ENCODE data around the gene ACCSL.

ACCSL gene

DNA sequence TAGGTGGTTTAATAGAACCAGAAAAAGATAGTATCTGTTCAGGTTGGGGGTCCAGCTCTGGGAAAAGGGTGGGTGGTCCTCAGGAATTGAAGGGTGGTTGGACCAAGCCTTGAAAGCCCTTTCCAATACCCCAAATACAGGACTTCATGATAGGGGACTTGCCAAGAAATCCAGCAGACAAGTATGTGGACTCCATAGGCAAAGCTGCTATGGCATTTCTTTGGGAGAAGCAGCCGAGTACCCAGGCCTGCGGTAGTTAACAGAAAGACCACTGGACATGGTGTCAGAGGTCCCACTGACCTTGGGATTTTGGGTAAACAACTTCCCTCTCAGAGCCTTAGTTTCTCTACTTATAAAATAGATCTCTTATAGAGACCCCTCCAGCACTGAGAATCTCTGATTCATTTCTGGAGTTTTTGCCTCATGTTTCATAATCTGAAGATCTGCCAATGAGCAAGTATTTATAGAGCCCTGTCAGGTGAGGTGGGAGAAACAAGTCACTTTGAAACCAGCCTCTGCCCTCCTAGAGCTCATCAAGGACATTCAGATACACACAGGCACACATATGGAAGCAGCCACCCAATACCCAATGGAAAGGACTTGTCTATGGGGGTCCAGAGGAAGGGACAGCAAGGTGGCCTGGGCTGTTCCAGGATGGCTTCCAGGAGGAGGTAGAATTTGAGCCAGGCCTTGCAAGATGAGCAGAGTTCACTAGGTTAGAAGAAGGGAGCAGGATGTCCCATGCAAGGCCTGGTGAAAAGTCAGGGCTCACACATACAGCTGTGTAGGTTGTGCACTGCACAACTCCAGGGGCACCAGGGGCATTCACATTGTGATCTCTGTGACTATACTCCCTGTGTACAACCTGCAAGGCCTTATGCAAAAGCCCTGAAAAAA lies 31.0 kb upstream of the ACCSL start:
- CTCF ChIA-PET, result interaction anchor here (0.9 to 3.4 kb wide), 5 partner anchors 10 to 127 kb away, joined by 3 to 13 read pairs (median 5); no protein-coding TSS in a partner anchor
- TF ChIP-seq, protein P1, sequence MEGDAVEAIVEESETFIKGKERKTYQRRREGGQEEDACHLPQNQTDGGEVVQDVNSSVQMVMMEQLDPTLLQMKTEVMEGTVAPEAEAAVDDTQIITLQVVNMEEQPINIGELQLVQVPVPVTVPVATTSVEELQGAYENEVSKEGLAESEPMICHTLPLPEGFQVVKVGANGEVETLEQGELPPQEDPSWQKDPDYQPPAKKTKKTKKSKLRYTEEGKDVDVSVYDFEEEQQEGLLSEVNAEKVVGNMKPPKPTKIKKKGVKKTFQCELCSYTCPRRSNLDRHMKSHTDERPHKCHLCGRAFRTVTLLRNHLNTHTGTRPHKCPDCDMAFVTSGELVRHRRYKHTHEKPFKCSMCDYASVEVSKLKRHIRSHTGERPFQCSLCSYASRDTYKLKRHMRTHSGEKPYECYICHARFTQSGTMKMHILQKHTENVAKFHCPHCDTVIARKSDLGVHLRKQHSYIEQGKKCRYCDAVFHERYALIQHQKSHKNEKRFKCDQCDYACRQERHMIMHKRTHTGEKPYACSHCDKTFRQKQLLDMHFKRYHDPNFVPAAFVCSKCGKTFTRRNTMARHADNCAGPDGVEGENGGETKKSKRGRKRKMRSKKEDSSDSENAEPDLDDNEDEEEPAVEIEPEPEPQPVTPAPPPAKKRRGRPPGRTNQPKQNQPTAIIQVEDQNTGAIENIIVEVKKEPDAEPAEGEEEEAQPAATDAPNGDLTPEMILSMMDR (IDR thresholded peaks at IDR 0.05; ENCODE audit: insufficient read depth, low read length, missing control alignments), result no peak
- no peak for DNase-seq (ENCODE audit: low read depth, low spot score)
- no peak overlapping the region for H3K4me3 ChIP-seq (ENCODE audit: low read depth, low read length)
- POLR2A ChIA-PET, result interaction anchor here (1.0 to 1.6 kb wide), 3 partner anchors 29 to 75 kb away, joined by 4 to 5 read pairs (median 5); partner anchors contain the start of gene C11orf96

DNA sequence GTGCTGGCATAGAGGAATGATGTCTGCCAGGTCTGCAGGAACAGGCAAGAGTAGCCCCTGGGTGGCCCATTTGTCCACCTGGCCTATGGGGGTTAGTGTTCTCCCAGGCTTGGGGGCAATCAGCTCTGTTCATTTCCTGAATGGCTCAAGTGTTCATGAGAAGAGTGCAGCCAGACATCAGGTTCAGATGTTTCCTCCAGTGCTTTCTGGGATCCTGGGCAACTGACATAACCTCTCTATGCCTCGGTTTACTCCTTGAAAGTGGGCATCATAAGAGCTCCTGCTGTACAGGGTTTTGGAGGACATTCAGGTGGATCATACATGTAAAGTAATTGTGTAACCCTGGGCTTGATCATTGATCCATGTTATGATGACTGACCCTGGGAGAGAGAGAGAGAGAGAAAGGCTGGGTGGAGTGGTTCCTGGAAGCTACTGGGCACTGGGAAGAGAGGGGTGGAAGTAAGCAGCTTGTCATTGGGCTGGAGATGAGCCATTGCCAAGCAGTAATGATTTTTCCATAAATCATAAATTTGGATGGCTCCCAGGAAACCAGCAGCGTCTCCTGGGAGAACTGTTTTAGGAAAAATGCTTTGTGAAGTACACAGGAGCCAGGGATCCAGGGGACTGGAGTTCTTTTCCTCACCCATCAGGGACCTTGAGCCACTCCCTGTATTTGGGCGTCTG lies 30.2 kb upstream of the ACCSL start:
- no peak for DNase-seq (ENCODE audit: low read depth, low spot score)
- ChIA-PET POLR2A (no interaction called here), CTCF (interaction anchor here (0.9 to 3.4 kb wide), 3 partner anchors 11 to 128 kb away, joined by 3 to 13 read pairs (median 8); no protein-coding TSS in a partner anchor)
- H3K4me3 ChIP-seq (ENCODE audit: low read depth, low read length), result no peak overlapping the region
- TF ChIP-seq, protein P1 (IDR thresholded peaks at IDR 0.05; ENCODE audit: insufficient read depth, low read length, missing control alignments), result no peak

DNA sequence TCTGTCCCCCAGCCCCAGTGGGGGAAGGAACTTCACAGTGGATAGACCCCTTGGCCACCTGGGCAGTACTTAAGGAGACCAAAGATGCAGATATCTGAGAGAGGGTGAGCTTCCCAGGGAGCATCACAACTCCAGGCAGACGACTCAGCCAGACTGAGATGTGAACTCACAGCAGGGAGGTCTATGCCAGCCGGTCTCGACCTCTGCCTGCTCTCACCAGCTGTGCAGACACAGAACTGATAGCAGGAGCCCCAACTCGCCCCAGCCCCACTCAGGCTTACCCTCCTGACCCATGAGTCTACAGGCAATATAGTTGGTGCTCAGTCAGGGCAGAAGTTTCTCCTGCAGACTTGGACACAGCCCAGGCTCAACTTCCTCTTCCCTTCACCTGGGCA lies 29.7 kb upstream of the ACCSL start:
- CTCF ChIA-PET, result no interaction called here
- POLR2A ChIA-PET, result no interaction called here
- H3K4me3 ChIP-seq (ENCODE audit: low read depth, low read length), result no peak overlapping the region
- TF ChIP-seq, protein P1 (IDR thresholded peaks at IDR 0.05; ENCODE audit: insufficient read depth, low read length, missing control alignments), result no peak
- no peak for DNase-seq (ENCODE audit: low read depth, low spot score)

GRCh38 chr11:44018829-44019228 lies 29.0 kb upstream of the ACCSL start:
- DNase-seq (ENCODE audit: low read depth, low spot score), result no peak
- CTCF ChIA-PET, result no interaction called here
- no peak overlapping the region for H3K4me3 ChIP-seq (ENCODE audit: low read depth, low read length)
- TF ChIP-seq, protein P1 (IDR thresholded peaks at IDR 0.05; ENCODE audit: insufficient read depth, low read length, missing control alignments), result no peak
- POLR2A ChIA-PET, result no interaction called here

GRCh38 chr11:44024977-44025376 lies 22.8 kb upstream of the ACCSL start:
- ChIA-PET POLR2A (no interaction called here), CTCF (interaction anchor here (1.4 kb wide), 1 partner anchor 135 kb away, joined by 5 read pairs; no protein-coding TSS in a partner anchor)
- H3K4me3 ChIP-seq (ENCODE audit: low read depth, low read length), result no peak overlapping the region
- TF ChIP-seq, protein P1 (IDR thresholded peaks at IDR 0.05; ENCODE audit: insufficient read depth, low read length, missing control alignments), result no peak
- DNase-seq (ENCODE audit: low read depth, low spot score), result no peak

GRCh38 chr11:44025727-44026126 lies 22.1 kb upstream of the ACCSL start:
- TF ChIP-seq, protein P1 (IDR thresholded peaks at IDR 0.05; ENCODE audit: insufficient read depth, low read length, missing control alignments), result no peak
- no peak for DNase-seq (ENCODE audit: low read depth, low spot score)
- no peak overlapping the region for H3K4me3 ChIP-seq (ENCODE audit: low read depth, low read length)
- POLR2A ChIA-PET, result no interaction called here
- CTCF ChIA-PET, result interaction anchor here (1.4 to 3.6 kb wide), 2 partner anchors 11 to 135 kb away, joined by 5 to 18 read pairs; no protein-coding TSS in a partner anchor
